ENCODE results near the gene MCUR1. TPM values are rescaled to one million over a fixed set of nuclear protein-coding genes. Genes with fewer than 3 reads are reported as not detected.
A peak's percentile ranks its signal among the peaks of the same experiment; 100 is the strongest.

The MCUR1 gene
- total and polyA plus RNA-seq, 9 of the 15 experiments (the other 6 are each of a cell fraction or from before 2014, with no cell fraction given): 5.1 to 60.2 (median 41.4) TPM

DNA sequence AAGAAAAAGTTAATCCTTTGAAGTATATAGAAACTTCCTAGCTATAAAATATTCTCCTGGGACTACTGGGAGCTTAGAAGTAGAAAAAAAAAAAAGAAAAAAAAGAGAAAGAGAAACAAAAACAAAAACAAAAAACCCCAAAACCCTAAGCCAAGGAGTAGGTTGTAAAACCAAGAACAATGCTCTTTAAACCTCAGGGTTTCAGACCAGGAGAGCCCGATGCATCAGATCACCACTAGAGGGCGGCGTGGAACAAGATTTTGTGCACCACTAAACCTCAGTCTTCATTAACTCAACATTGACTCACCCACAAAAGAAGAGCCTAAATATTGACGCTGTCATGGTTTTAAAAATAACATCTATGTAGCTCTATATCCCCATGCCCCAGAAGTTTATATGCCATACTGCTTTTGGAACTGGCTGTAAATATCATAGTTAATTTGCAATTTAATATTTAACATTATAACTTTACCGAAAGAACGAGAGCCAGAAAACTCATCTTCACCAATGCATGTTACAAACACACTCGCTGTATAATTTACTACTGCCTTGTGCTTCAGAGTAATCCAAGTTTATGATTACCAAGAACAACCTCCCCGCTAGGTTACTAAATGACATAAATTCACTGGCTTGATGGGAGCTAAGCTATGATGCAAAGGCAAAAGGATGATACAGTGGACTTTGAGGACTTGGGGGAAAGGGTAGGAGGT, 19.2 kb downstream of the MCUR1 start (continued):
- TF ChIP-seq ZNF316 (IDR thresholded peaks at IDR 0.05): no peak
- no peak for TF ChIP-seq SMAD2 (IDR thresholded peaks at IDR 0.05; ENCODE audit: low read depth, low read length)
- no peak for TF ChIP-seq KDM2B (CRISPR knock-in tag; IDR thresholded peaks at IDR 0.05)
- TF ChIP-seq TRIM28 (IDR thresholded peaks at IDR 0.05): peak; percentile 35; the same call in 1 of the 2 replicates
- no peak for TF ChIP-seq HDAC8 (tag; IDR thresholded peaks at IDR 0.05)
- no peak for TF ChIP-seq NR2F6 (CRISPR knock-in tag; IDR thresholded peaks at IDR 0.05)
- TF ChIP-seq, protein P1, sequence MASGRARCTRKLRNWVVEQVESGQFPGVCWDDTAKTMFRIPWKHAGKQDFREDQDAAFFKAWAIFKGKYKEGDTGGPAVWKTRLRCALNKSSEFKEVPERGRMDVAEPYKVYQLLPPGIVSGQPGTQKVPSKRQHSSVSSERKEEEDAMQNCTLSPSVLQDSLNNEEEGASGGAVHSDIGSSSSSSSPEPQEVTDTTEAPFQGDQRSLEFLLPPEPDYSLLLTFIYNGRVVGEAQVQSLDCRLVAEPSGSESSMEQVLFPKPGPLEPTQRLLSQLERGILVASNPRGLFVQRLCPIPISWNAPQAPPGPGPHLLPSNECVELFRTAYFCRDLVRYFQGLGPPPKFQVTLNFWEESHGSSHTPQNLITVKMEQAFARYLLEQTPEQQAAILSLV (tag; IDR thresholded peaks at IDR 0.05): 0 out of 2 replicates have a peak, but pooled peaks have one; percentile 31
- TF ChIP-seq, protein P2, sequence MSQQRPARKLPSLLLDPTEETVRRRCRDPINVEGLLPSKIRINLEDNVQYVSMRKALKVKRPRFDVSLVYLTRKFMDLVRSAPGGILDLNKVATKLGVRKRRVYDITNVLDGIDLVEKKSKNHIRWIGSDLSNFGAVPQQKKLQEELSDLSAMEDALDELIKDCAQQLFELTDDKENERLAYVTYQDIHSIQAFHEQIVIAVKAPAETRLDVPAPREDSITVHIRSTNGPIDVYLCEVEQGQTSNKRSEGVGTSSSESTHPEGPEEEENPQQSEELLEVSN (IDR thresholded peaks at IDR 0.05; ENCODE audit: borderline replicate concordance in 1 of 2, extremely low read depth in 1 of 2, insufficient read depth in 1 of 2, insufficient read length in 1 of 2, low read depth in 1 of 2, low read length in 1 of 2, poor library complexity in 1 of 2, severe bottlenecking in 1 of 2): no peak
- no peak for TF ChIP-seq PTRF (tag; IDR thresholded peaks at IDR 0.05)
- no peak for TF ChIP-seq GATAD2A (IDR thresholded peaks at IDR 0.05)
- 0 out of 2 replicates have a peak, but pooled peaks have one; percentile 5 for TF ChIP-seq NFIC (IDR thresholded peaks at IDR 0.05)
- TF ChIP-seq PCBP2 (IDR thresholded peaks at IDR 0.05; ENCODE audit: low read depth, low read length, poor library complexity, severe bottlenecking): no peak
- TF ChIP-seq, protein P3, sequence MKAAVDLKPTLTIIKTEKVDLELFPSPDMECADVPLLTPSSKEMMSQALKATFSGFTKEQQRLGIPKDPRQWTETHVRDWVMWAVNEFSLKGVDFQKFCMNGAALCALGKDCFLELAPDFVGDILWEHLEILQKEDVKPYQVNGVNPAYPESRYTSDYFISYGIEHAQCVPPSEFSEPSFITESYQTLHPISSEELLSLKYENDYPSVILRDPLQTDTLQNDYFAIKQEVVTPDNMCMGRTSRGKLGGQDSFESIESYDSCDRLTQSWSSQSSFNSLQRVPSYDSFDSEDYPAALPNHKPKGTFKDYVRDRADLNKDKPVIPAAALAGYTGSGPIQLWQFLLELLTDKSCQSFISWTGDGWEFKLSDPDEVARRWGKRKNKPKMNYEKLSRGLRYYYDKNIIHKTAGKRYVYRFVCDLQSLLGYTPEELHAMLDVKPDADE (conservative IDR thresholded peaks at IDR 0.05; ENCODE audit: control insufficient read depth, low read depth, low read length): no peak
- no peak for TF ChIP-seq ZNF146 (CRISPR knock-in tag; IDR thresholded peaks at IDR 0.05; ENCODE audit: unreplicated experiment)
- TF ChIP-seq RBM25 (IDR thresholded peaks at IDR 0.05; ENCODE audit: low read depth, low read length, severe bottlenecking): peak; percentile 96
- TF ChIP-seq EP300 (IDR thresholded peaks at IDR 0.05; ENCODE audit: low read length): no peak
- no peak for TF ChIP-seq ZNF561 (CRISPR knock-in tag; conservative IDR thresholded peaks at IDR 0.05)
- TF ChIP-seq, protein P4, sequence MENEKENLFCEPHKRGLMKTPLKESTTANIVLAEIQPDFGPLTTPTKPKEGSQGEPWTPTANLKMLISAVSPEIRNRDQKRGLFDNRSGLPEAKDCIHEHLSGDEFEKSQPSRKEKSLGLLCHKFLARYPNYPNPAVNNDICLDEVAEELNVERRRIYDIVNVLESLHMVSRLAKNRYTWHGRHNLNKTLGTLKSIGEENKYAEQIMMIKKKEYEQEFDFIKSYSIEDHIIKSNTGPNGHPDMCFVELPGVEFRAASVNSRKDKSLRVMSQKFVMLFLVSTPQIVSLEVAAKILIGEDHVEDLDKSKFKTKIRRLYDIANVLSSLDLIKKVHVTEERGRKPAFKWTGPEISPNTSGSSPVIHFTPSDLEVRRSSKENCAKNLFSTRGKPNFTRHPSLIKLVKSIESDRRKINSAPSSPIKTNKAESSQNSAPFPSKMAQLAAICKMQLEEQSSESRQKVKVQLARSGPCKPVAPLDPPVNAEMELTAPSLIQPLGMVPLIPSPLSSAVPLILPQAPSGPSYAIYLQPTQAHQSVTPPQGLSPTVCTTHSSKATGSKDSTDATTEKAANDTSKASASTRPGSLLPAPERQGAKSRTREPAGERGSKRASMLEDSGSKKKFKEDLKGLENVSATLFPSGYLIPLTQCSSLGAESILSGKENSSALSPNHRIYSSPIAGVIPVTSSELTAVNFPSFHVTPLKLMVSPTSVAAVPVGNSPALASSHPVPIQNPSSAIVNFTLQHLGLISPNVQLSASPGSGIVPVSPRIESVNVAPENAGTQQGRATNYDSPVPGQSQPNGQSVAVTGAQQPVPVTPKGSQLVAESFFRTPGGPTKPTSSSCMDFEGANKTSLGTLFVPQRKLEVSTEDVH (IDR thresholded peaks at IDR 0.05; ENCODE audit: low read depth, partially characterized antibody): peak; percentile 68
- TF ChIP-seq SIRT6 (IDR thresholded peaks at IDR 0.05; ENCODE audit: low read depth, low read length): no peak
- no peak for TF ChIP-seq ATF1 (CRISPR knock-in tag; IDR thresholded peaks at IDR 0.05)
- no peak for TF ChIP-seq ATF1 (tag; IDR thresholded peaks at IDR 0.05)
- TF ChIP-seq CBX3 (IDR thresholded peaks at IDR 0.05; ENCODE audit: borderline replicate concordance in 1 of 2, low read length in 2 of 2): peak in 1 of 2 experiments; percentile 76; a peak in 1 of 3 replicates
- TF ChIP-seq ZNF197 (CRISPR knock-in tag; IDR thresholded peaks at IDR 0.05; ENCODE audit: low read depth): no peak
- no peak for TF ChIP-seq SRSF7 (optimal IDR thresholded peaks at IDR 0.05; ENCODE audit: low read depth, low read length)

Measured in K562 (cell line).